Astrocyte of the cerebellum (primary cell): ENCODE data around the gene GFAP.

Experiments
- DNase-seq: peaks from one replicate; pipeline ENCODE4 v3.0.0-alpha.2; 2011; ENCODE audit warnings: low read depth
- H3K4me3 ChIP-seq: 2 replicates; pipeline ENCODE4 v1.5.1; 2011; ENCODE audit warnings: mild to moderate bottlenecking, low read depth, low read length, moderate library complexity
- in situ Hi-C: cut with HindIII; loops from 2 replicates; pipeline ENCODE4 v1.10.0; 2017; ENCODE audit warnings: low sequenced_read_pairs
- TF ChIP-seq, protein P1 (sequence below): IDR thresholded peaks from 2 replicates; pipeline ENCODE4 v1.5.1; 2012; ENCODE audit warnings: low read length, low read depth, moderate library complexity, mild to moderate bottlenecking; ENCODE audit errors: missing control alignments

Gene GFAP

DNA sequence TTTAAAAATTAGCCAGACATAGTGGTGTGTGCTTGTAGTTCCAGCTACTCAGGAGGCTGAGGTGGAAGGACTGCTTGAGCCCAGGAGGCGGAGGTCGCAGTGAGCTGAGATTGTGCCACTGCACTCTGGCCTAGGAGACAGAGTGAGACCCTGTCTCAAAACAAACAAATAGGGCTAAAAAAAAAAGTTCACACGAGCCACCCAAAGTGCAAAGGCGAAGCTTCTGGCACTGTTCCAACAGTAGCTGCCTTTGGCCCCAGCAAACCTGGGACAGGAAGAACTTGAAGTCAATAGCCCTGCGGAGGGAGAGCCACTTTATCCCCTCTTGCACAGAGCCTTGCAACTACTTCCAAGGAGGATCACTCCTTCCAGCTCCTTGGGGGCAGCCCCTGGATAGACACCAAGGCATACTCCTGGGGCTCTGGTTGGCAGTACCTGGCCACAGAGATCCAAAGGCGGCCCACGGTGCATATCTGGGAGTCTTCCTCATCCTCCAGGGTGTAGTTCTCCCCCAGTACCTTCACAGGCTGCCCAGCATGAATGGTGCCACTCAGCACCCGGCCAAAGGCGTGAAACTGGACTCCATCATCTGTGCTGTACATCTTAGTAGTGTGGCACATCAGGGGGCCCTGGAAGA, 52.9 kb downstream of the GFAP start:
- no peak overlapping the region for H3K4me3 ChIP-seq
- DNase-seq: no peak
- TF ChIP-seq, protein P1, sequence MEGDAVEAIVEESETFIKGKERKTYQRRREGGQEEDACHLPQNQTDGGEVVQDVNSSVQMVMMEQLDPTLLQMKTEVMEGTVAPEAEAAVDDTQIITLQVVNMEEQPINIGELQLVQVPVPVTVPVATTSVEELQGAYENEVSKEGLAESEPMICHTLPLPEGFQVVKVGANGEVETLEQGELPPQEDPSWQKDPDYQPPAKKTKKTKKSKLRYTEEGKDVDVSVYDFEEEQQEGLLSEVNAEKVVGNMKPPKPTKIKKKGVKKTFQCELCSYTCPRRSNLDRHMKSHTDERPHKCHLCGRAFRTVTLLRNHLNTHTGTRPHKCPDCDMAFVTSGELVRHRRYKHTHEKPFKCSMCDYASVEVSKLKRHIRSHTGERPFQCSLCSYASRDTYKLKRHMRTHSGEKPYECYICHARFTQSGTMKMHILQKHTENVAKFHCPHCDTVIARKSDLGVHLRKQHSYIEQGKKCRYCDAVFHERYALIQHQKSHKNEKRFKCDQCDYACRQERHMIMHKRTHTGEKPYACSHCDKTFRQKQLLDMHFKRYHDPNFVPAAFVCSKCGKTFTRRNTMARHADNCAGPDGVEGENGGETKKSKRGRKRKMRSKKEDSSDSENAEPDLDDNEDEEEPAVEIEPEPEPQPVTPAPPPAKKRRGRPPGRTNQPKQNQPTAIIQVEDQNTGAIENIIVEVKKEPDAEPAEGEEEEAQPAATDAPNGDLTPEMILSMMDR: no peak
- in situ Hi-C loops: no loop called here

DNA sequence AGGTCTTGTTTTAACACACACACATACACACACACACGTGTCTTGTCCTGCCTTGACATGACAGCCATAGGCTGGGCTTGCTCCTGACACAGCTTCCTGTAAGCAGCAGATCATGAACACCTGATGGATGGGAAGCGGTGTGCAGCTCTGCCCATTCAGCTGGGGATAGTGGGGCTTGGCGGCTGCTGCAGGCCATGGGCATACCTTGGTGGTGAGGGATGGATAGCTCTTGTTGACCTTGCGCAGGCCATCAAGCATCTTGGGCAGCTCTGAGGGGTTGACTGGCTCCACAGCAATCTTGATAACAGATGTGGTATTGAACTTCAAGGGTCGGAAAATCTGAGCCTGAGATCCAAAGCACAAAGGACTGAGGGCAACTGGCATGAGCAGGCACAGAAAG, 55.6 kb downstream of the GFAP start:
- no peak for DNase-seq
- TF ChIP-seq, protein P1: no peak
- in situ Hi-C loops: no loop called here
- H3K4me3 ChIP-seq: no peak overlapping the region

DNA sequence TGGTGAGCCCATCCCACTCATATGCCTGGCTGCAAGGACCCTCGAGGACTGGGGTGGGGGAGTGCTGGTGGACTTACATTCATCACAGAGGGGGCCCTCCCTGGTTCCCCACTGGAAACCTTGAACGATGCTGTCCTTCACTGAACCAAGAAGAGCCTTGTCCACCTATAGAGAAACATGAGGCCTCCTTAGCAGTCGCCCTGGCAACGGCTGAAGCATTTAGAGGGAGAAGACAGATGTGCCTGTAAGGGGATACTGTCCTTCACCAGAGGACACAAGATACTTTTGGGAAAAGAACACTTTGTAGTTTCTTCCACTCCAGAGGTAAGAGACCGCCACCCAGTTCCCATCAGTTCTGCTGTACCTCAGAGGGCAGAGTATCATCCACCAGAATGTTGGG, 61.1 kb downstream of the GFAP start:
- H3K4me3 ChIP-seq: no peak overlapping the region
- TF ChIP-seq, protein P1: no peak
- in situ Hi-C loops: no loop called here

More for the DNA sequence above, 61.1 kb downstream of the GFAP start:
- DNase-seq: no peak
